GM23248 (cell line): ENCODE measurements around the gene SLC12A7.

Experiments used
- EZH2 ChIP-seq: fragments of 200-600 bp; sonication (generic); IDR thresholded peaks from 2 replicates; pipeline ENCODE4 v1.6.1; 2018; ENCODE audit warnings: antibody characterized with exemption, mild to moderate bottlenecking; ENCODE audit not compliant: insufficient read depth, poor library complexity, severe bottlenecking
- EZH2phosphoT487 ChIP-seq: fragments of 200-600 bp; sonication (generic); IDR thresholded peaks from 2 replicates; pipeline ENCODE4 v1.6.1; 2018; ENCODE audit warnings: antibody characterized with exemption, moderate library complexity, mild to moderate bottlenecking, low read depth; ENCODE audit not compliant: insufficient read depth

DNA sequence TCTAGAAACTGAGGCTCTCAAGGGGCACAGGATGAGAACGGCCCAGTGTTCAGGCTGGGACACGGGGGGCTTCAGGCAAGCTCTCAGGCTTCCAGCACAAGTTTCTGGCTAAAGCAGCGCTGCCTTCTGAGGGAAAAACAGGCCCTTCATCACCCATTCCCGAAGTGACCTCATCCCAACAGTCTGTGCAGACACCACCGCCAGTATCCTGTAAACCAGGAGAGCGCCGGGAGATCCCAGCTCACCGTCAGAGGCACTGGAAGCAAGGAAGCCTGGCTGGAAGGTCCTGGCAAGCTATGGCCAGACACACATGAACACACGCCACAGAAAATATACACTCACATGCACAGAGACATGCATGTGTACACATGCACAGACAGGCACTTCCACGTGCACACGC is 8.8 kb downstream of the SLC12A7 start:
- TF ChIP-seq EZH2 (no peak), EZH2phosphoT487 (no peak)
